ENCODE results near the gene CCDC77. TPM values are rescaled to one million over a fixed set of nuclear protein-coding genes. Genes with fewer than 3 reads are reported as not detected.

The CCDC77 gene
- total RNA-seq, 4 donors from 2014 or later: 2.4 to 6.7 (median 2.9) TPM

- 0 to 1% methylated on average over 18 to 34 of the region's 35 CpGs for WGBS, 2 donors (ENCODE audit: low coverage in 1 of 2)
- Histone ChIP-seq H3K4me1 (peaks cover 24 to 37% (median 30%) of the 10 kb centered on the region in 4 donors), H3K27ac (peak overlapping the region; percentile 96 to 99 (median 98)), H3K4me3 (peak overlapping the region; percentile 87 to 98 (median 92)), H3K9me3 (no peaks in the 10 kb centered on the region), H3K27me3 (no peaks in the 10 kb centered on the region), H3K36me3 (peaks cover 0 to 15% (median 6%) of the 10 kb centered on the region in 4 donors)
- in situ Hi-C loops (cut with MboI; ENCODE audit: low pct_ligation_motif_present in 1 of 4, low pct_unique_long_range_greater_than_20kb in 1 of 4, low sequenced_read_pairs in 3 of 4): no loop called here
- TF ChIP-seq POLR2AphosphoS5 (IDR thresholded peaks at IDR 0.05) (no peak), EP300 (IDR thresholded peaks at IDR 0.05; ENCODE audit: low read depth) (no peak), CTCF (IDR thresholded peaks at IDR 0.05) (peak in 1 of 5 experiments; percentile 14), POLR2A (IDR thresholded peaks at IDR 0.05) (no peak)
- DNase-seq: peak; percentile 11
- intact Hi-C loops (cut with DNase I; ENCODE audit: low total_unique reads): no loop called here
Observed at GRCh38 chr12:388541-389141, 12.8 kb upstream of the CCDC77 start.

- intact Hi-C loops (cut with DNase I; ENCODE audit: low total_unique reads): no loop called here
- in situ Hi-C loops (cut with MboI; ENCODE audit: low pct_ligation_motif_present in 1 of 4, low pct_unique_long_range_greater_than_20kb in 1 of 4, low sequenced_read_pairs in 3 of 4): no loop called here
- H3K9me3 ChIP-seq: no peaks in the 10 kb centered on the region
- TF ChIP-seq CTCF (IDR thresholded peaks at IDR 0.05) (peak in 4 of 5 experiments; percentile 4 to 47 (median 21)), POLR2AphosphoS5 (IDR thresholded peaks at IDR 0.05) (peak; percentile 49 to 90 (median 89)), POLR2A (IDR thresholded peaks at IDR 0.05) (peak; percentile 81), EP300 (IDR thresholded peaks at IDR 0.05; ENCODE audit: low read depth) (peak; percentile 44)
- no peaks in the 10 kb centered on the region for H3K27me3 ChIP-seq
- peaks cover 24 to 37% (median 30%) of the 10 kb centered on the region in 4 donors for H3K4me1 ChIP-seq
- DNase-seq: peak; percentile 94
- H3K4me3 ChIP-seq: peak within 1 kb of the TSS; percentile 87 to 98 (median 92)
- peaks cover 0 to 8% (median 2%) of the 10 kb centered on the region in 4 donors for H3K36me3 ChIP-seq
- WGBS, 2 donors (ENCODE audit: low coverage in 1 of 2): 2 to 13% methylated on average over 3 to 53 of the region's 53 CpGs
- peak within 1 kb of the TSS; percentile 96 to 99 (median 98) for H3K27ac ChIP-seq
Observed at GRCh38 chr12:389142-390096, 12.0 kb upstream of the CCDC77 start, which contains the start of gene KDM5A. TSS of gene KDM5A (minus strand) at chr12:389320. CDS start at chr12:389091, 229 bp downstream.

GRCh38 chr12:400828-401227 lies 616 bp upstream of the CCDC77 start:
- TF ChIP-seq POLR2AphosphoS5 (IDR thresholded peaks at IDR 0.05) (no peak), EP300 (IDR thresholded peaks at IDR 0.05; ENCODE audit: low read depth) (no peak), POLR2A (IDR thresholded peaks at IDR 0.05) (no peak), CTCF (IDR thresholded peaks at IDR 0.05) (no peak)
- in situ Hi-C loops (cut with MboI; ENCODE audit: low pct_ligation_motif_present in 1 of 4, low pct_unique_long_range_greater_than_20kb in 1 of 4, low sequenced_read_pairs in 3 of 4) (no loop called here), intact Hi-C loops (cut with DNase I; ENCODE audit: low total_unique reads) (no loop called here)
- no peak for DNase-seq
- Histone ChIP-seq H3K4me1 (peaks cover 4 to 15% (median 7%) of the 10 kb centered on the region in 4 donors), H3K27ac (peak overlapping the region; percentile 74 to 82 (median 79)), H3K27me3 (no peaks in the 10 kb centered on the region), H3K9me3 (no peaks in the 10 kb centered on the region), H3K36me3 (no peaks in the 10 kb centered on the region), H3K4me3 (peak overlapping the region in 3 of 4 donors; percentile 60 to 69 (median 68))
- WGBS, 2 donors (ENCODE audit: low coverage in 1 of 2): 46 to 73% methylated on average over 5 to 8 of the region's 8 CpGs

- Histone ChIP-seq H3K27me3 (no peaks in the 10 kb centered on the region), H3K36me3 (no peaks in the 10 kb centered on the region), H3K4me3 (peak overlapping the region; percentile 34 to 69 (median 64)), H3K9me3 (no peaks in the 10 kb centered on the region), H3K27ac (peak overlapping the region; percentile 74 to 82 (median 79)), H3K4me1 (peaks cover 4 to 15% (median 7%) of the 10 kb centered on the region in 4 donors)
- intact Hi-C loops (cut with DNase I; ENCODE audit: low total_unique reads) (no loop called here), in situ Hi-C loops (cut with MboI; ENCODE audit: low pct_ligation_motif_present in 1 of 4, low pct_unique_long_range_greater_than_20kb in 1 of 4, low sequenced_read_pairs in 3 of 4) (no loop called here)
- WGBS, 2 donors (ENCODE audit: low coverage in 1 of 2): 0 to 1% methylated on average over 6 to 8 of the region's 8 CpGs
- DNase-seq: no peak
- no peak for TF ChIP-seq POLR2AphosphoS5 (IDR thresholded peaks at IDR 0.05)
- TF ChIP-seq CTCF (IDR thresholded peaks at IDR 0.05): no peak
- no peak for TF ChIP-seq POLR2A (IDR thresholded peaks at IDR 0.05)
- TF ChIP-seq EP300 (IDR thresholded peaks at IDR 0.05; ENCODE audit: low read depth): no peak
Observed at GRCh38 chr12:402029-402389, 565 bp downstream of the CCDC77 start.
